LNCAP (cell line): ENCODE data around the gene XPNPEP3.
A peak's percentile ranks its signal among the peaks of the same experiment; 100 is the strongest.

Experiments
- TF ChIP-seq, protein P1 (sequence below): fragments of 450-650 bp; IDR thresholded peaks from 2 replicates; pipeline ENCODE4 v1.5.1; 2017; ENCODE audit warnings: mild to moderate bottlenecking

The XPNPEP3 gene

DNA sequence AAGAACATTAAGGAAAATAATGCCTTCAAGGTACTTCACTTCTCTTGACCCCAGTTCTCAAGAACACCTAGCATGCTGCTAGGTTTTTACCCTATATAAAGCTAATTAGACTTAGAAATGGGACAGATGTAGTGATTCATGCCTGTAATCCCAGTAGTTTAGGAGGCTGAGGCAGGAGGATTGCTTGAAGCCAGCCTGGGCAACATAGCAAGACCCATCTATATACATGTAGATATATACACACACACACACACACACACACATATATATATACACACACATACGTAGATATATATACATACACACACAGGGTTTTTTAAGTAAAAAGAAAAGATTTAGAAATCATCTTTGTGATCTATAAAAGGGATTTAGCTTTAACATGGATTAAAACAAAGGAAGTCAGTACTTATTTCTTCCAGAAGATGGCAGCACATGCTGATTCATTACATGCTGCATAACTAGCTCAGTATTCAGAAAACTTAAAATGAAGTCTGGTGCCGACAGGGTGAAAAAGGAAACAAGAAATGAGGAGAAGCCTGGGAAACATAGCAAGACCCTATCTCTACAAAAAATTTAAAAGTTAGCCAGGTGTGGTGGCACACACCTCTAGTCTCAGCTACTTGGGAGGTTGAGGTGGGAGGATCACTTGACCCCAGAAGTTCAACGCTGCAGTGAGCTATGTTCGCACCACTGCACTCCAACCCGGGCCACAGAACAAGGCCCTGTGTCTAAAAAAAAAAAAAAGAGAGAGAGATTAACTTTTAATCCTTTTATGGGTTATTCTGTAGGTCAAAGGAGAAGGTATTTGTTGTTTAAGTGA, 65.7 kb downstream of the XPNPEP3 start:
- TF ChIP-seq, protein P1, sequence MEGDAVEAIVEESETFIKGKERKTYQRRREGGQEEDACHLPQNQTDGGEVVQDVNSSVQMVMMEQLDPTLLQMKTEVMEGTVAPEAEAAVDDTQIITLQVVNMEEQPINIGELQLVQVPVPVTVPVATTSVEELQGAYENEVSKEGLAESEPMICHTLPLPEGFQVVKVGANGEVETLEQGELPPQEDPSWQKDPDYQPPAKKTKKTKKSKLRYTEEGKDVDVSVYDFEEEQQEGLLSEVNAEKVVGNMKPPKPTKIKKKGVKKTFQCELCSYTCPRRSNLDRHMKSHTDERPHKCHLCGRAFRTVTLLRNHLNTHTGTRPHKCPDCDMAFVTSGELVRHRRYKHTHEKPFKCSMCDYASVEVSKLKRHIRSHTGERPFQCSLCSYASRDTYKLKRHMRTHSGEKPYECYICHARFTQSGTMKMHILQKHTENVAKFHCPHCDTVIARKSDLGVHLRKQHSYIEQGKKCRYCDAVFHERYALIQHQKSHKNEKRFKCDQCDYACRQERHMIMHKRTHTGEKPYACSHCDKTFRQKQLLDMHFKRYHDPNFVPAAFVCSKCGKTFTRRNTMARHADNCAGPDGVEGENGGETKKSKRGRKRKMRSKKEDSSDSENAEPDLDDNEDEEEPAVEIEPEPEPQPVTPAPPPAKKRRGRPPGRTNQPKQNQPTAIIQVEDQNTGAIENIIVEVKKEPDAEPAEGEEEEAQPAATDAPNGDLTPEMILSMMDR: peak; percentile 81

DNA sequence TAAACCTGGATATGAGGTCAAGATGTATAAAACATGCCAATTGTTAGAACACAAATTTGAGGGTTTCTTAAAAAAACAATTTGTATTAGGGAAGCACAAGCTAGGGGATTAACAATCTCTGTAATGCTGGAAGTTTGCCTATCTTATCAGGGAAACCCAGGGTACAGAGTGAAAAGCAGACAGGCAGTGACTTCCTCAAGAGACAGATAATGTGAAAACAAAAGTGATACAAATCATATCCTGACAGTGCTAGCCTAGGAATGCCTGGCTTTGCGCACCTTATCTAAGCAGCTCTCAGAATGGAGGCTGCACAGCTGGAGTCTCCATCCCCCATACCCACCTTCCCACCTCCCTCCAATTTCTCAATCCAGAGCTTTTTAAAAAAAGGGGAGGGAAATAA, 71.7 kb downstream of the XPNPEP3 start:
- TF ChIP-seq, protein P1: no peak

DNA sequence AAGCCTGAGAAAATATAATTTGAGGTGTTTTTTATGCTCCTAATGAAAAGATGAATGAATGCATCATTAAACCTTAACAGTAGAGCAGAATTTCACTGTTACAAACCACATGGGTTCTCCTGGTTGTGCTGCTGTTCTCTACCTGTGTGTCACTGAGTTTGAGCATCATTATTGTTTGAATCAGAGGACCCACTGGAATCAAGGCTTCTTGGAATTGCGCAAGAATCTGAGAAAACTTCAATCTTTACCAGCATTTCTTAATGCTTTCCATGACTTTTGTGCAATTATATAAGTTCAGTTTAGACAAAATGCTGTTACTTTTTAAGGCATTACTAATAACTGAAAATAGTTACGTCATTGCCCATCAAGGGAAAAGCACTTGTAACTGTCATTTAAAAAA, 75.4 kb downstream of the XPNPEP3 start:
- TF ChIP-seq, protein P1: no peak

DNA sequence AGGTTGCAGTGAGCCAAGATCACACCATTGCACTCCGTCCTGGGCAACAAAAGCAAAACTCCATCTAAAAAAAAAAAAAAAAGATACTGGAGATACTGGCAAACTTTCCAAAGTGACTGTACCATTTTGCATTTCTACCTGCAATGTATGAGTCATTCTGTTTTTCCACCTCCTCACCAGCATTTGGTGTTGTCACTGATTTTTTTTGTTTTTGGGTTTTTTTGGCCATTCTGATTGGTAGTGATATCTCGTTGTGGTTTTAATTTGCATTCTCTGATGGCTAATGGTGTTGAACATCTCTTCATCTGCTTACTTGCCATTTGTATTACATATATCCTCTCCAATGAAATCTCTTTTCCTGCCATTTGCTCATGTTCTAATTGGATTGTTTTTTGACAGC, 82.3 kb downstream of the XPNPEP3 start:
- TF ChIP-seq, protein P1: no peak

DNA sequence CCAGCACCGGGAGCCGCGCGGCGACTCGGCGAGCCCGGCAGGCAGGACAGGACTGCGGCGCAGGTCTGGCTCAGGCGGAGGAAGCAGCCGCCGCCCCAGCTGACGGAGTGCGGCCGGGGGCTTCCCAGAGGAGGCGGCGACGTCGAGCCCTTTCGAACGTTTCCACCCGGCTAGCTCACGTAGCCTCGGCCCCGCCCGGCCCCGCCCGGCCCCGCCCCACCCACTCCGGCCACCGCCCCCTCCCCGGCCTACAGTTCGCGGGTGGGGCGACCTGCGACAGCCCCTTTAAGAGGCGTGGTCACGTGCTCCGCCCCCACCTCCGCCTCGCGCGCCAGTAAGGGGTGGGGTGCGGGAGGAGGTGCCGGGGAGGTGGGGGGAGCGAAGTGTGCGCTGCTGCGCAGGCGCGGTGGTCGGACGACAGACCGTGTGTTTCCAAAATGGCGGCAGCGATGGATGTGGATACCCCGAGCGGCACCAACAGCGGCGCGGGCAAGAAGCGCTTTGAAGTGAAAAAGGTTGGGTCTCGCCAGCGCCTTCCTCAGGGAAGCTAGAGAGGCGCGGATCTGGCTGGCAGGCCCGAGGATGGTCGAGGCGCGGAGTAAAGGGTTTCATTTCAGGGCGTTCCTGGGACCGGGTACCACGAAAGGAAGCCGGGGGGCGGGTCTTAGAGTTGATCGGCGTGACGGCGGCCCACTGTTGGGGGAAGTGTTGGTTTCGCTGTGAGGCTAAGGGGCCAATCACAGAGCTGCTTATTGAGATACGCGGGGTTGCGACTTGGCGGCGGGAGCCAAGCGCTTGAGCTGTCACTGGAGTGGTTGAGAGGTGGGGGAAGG, 94.2 kb downstream of the XPNPEP3 start, which contains the start of gene RBX1:
RBX1 (plus strand) TSS at position 417 of the 833 bp plus-strand sequence; CDS start at position 438, 21 bp downstream.
- TF ChIP-seq, protein P1: no peak

DNA sequence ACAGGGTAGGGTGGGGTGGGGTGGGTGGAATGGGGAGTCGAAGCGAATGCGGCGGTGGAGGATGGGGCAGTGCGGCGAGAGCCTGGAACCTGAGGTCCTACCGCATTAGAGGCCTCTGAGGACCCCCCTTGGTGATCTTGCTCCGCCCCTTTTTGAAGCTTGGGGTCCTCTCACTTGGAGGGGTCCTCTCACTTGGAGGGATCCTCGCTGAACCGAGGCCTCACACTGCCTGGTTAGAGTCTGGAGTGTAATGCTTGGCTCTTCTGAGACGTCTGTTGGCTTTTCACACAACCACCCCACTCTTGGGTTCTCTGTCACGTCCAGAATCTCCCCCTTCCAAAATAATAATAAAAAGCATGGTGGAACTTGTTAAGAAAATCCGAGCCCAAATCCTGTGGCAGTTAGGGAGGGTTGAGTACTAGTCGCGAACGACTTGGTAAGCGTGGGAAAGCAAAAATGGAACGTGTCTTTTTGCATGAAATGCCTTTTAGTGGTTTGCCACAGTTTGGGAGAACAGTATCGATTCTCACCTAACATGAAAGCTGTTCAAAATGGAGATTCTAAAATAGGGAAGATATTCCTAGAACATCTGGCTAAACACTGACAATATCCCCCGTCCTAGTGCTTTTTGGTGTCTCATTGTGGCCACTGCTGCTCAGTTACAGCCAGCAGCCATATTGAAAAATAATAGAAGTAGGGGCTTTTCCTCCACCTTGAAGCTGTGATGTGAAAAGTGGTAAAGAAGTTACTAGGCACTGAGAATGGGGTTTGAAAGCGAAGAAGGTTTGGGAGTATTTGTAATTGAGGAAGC, 95.1 kb downstream of the XPNPEP3 start:
- TF ChIP-seq, protein P1: no peak

DNA sequence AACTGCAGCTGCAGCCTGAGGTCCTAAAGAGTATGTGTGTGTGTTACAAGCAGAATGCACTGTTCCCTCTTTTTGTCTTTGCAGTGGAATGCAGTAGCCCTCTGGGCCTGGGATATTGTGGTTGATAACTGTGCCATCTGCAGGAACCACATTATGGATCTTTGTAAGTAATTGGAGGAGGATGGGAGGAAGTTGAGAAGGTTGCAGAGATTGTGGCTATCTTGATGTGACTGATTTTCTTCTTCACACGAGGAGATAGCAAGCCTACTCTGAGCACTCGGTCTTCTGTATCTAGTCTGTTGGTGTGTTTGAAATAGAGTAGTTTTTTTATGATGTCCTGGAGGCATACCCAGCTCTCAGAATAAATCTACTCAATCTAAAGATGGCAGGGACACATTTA, 96.5 kb downstream of the XPNPEP3 start:
- TF ChIP-seq, protein P1: no peak
